NOMO-1 (cell line): ENCODE data around the gene MNX1.

Experiments
- DNase-seq, 2 experiments: peaks; one replicate each; lab custom pipeline; 2025; ENCODE audit not compliant: unreplicated experiment in 2 of 2; lab: John Stamatoyannopoulos, UW

Gene MNX1

DNA sequence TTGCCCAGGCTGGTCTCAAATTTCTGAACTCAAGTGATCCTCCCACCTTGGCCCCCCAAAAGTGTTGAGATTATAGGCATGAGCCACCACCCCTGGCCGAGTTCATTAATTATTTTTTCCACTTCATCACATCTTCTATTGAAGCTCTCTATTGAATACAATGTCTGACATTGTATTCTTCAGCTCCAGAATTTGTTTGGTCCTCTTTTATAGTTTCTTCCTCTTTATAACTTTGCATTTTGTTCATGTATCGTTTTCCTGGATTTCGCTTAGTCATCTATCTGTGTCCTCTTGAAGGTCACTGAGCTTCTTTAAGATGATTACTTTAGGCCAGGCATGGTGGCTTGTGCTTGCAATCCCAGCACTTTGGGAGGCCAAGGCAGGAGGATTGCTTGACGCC is 30.8 kb downstream of the MNX1 start:
- DNase-seq, result no peak

DNA sequence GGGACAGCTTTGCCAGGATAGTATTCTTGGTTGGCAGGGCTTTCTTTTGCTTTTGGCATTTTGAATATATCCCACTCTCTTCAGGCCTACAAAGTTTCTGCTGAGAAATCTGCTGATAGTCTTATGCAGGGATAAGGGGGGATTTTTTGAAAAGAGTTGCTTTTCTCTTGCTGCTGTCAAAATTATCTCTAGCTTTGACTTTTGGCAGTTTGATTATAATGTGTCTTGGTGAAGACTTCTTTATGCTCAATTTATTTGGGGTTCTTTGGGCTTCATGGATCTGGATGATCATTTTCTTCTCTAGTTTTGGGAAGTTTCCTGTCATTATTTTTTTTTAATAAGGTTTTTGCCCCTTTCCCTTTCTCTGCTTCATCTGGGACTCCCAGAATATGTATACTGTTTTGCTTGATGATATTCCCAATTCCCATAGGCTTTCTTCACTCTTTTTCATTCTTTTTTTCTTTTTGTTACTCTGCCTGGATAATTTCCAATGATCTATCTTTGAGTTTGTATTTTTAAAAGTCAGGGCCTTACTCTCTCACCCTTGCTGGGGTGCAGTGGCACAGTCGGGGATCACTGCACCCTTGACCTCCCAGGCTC is 31.4 kb downstream of the MNX1 start:
- no peak for DNase-seq

DNA sequence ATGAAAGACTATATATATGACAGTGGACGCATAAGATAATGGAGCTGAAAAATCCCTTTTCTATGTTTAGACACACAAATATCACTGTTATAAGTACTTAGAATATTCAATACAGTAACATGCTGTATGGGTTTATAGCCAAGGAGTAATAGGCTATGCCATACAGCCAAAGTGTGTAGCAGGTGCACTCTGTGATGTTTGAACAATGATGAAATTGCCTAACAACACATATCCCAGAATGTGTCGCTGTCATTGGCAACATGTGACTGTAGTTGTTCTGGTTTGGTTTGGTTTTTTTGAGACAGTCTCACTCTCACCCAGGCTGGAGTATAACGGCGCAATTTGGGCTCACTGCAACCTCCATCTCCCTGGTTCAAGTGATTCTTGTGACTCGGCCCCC is 34.8 kb downstream of the MNX1 start:
- DNase-seq, result no peak

DNA sequence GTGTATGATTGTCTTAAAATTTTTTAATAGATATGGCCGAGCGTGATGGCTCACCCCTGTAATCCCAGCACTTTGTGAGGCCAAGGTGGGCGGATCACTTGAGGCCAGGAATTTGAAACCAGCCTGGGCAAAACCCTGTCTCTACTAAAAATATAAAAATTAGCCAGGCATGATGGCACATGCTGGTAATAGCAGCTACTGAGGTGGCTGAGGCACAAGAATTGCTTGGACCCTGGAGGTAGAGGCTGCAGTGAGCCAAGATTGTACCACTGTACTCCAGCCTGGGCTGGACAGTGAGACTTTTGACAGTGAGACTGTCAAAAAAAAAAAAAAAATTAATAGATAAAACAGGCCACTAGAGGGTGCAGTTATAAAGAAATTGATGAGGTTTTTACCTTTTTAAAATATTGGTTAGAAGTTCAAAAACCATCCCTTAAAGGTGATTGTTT is 40.5 kb downstream of the MNX1 start:
- no peak for DNase-seq

DNA sequence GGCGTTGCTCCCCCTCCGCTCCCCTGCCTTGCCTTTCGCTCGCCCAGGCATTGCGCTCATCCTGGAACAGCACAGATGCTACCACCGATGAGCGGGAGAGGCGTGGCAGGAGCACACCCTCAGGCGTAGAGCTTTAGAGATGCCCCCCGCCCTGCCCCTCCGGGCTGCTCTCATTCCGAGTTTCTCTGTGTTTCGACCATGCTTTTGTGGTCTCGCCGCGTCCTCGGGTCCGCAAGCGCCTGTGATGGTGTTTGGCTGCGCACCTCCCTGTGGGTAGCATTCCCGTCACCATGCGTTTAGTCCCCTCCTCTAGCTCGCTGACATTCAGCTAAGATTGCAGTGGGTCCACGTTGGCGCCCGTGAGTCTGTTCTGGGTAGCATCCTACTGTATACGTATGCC is 42.3 kb downstream of the MNX1 start:
- DNase-seq, result no peak

DNA sequence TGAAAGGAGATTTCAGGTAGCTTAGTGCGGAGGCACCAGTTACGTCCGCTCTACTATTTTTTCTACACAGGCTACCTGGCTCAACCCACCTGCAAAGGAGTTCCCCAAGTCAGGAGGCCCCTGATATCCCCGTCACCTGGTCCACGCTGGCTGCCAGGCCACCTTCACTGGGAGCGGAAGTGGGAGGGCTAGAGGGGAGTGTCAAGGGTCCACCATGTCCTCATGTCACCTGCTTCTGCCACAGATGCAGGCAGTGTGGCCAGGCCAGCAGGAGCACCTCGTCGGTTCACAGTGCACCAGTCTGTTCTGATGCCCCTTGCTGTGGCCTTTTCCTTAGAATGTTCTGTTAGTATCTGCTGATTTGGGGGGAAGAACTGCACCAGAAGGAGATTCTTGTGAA is 44.1 kb downstream of the MNX1 start:
- DNase-seq, result no peak

DNA sequence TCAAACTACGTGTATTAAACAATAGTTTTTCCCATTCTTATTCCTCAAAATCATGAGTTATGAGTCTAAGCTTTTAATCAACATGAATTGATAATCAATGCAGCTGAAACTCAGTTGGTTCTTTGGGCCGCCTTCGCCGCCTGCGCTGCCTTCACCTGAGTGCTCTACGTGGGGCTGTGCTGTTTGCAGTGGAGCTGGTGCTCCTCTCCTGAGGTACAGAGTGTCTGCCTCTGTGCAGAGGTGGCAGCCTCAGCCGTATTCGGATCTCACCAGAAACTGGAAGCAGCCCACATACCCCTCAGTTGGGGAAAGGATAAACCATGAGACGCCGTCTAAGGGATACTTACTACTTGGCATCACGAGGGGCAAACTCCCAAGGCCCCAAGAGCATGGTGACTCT is 45.5 kb downstream of the MNX1 start:
- DNase-seq, result no peak

DNA sequence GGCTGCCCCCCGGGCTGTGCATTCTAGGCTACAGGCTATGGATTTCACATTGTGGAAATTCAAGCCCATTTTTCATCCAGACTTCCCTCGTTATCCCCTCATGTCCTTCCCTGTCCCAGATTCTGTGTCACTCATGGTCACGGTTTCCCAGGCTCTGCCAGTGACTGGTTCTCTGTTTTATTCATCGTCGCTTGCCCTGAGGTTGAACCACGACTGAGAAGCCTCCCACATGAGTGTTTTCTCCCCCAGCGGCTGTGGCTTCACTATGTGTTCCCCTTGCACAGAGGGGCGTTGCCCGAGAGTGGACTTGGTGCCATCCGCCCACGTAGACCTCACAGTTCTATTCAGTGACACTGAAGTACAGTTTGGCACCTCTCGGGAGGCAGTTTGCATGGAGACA is 47.0 kb downstream of the MNX1 start:
- DNase-seq, result no peak

DNA sequence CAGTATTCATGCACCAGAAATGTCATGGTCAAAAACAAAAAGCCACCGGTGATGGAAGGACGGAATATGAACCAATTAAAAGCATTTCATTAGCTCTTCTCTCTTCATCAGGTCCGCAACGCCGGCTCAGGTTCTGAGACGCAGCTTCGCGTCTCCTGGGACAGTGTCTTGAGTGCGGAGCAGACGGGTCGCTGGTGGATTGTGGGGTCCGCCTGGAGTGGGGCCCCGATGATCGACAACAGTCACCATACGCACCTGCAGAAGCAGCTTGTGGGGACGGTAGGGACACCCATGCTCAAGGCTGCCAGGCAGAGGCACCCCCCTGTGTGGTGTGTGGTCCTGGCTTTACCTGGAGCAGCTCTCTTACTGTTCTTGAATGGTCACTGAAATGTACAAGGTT is 47.6 kb downstream of the MNX1 start:
- no peak for DNase-seq

DNA sequence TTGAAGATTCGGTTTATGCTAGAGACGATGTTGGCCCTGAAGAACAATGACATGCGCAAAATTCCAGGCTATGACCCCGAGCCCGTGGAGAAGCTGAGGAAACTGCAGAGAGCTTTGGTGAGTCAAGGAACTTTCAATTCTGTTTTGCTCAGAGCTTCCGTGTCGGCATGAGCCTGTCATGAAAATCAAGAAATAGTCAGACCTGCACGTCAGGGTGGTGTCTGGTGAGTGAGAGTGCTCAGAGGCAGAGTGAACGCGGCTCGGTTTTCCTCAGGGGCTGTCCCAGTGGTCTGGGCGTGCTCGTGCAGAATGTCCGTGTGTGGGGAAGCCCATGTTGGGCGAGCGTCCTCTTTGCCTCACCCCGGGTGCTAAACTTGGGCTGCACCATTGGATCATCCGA is 48.3 kb downstream of the MNX1 start:
- no peak for DNase-seq

DNA sequence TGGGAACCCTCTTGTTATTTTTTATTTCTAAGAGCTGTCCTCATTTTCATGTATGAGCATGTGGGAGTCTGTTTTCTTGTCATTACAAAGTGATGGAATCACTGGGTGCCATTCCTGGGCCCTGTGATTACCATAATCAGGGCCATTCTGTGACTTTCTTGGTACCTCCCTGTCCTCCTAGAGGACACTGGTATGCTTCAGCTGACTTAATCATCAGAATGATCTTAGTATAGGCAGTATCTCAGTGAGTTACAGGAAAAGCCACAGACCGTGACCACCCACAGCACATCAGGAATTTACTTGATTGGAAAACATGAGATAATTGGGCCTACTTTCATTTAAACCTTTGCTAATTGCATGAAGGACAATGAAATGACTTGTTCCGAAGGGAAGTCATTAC is 53.7 kb downstream of the MNX1 start:
- DNase-seq, result no peak

DNA sequence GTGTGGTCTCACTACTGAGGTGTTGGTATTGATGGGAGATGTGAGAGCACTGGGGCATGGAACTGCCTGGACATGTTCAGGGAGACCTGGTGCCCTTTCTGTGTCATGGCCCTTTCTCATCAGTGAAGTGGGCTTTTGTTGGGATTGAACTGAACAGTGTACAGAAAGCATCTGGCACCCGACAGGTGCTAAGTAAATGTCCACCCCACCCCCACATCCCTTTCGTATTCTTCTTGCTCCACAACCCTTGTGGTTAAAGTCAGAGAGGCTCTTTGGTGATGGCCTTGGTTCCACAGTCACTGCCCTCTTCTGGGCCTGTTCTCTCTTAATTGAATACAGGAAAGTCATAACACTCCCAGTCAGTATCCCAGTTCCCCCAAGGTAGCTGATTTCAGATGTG is 55.5 kb downstream of the MNX1 start:
- DNase-seq, result no peak
